ENCODE data around the gene KRT17. TPM values are rescaled to one million over a fixed set of nuclear protein-coding genes. Genes with fewer than 3 reads are reported as not detected.

KRT17 gene
- total and polyA plus RNA-seq, 2 donors (not counting 1 experiment from before 2014, with no cell fraction given): 0.50 to 0.89 TPM

DNA sequence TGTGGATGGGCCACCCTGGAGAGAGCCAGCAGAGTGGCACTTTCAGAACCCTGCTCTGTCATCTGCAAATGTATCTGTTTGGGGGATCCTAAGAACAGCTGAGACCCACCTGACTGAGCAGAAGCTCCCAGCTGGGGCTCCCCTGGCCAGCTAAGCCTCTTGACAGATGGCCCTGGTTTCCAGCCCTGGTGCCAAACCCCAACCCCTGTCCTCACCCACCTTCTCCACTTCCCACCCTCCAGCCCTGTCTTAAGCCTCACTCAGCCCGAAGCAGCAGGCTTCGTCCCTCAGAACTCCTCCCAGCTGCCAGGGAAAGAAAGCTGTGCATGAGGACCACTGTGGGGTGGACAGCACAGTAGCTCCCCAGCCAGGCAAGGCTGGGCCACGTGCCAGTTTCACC is 49.0 kb downstream of the KRT17 start:
- Histone ChIP-seq H3K27me3 (ENCODE audit: control insufficient read depth, insufficient read depth, low read length) (peaks cover 7% of the 10 kb centered on the region), H3K4me3 (replicated peaks in 1 of 4; ENCODE audit: control extremely low read depth in 1 of 4, insufficient read depth in 1 of 4, low read depth in 3 of 4, low read length in 4 of 4) (no peak overlapping the region), H3K27ac (ENCODE audit: insufficient read depth, low read length) (no peak overlapping the region), H3K9me3 (ENCODE audit: control insufficient read depth, insufficient read depth, low read depth, low read length) (no peaks in the 10 kb centered on the region), H3K79me2 (ENCODE audit: control insufficient read depth, insufficient read depth, low read length) (no peaks in the 10 kb centered on the region), H4K20me1 (ENCODE audit: control insufficient read depth, extremely low read depth, insufficient read depth, low read length) (no peaks in the 10 kb centered on the region), H3K9ac (ENCODE audit: insufficient read depth, low read length) (no peak overlapping the region), H3K4me1 (ENCODE audit: control insufficient read depth, extremely low read depth, insufficient read depth, low read length) (no peaks in the 10 kb centered on the region), H3K4me2 (ENCODE audit: extremely low read depth, insufficient read depth, low read length) (no peak overlapping the region), H3K36me3 (ENCODE audit: control insufficient read depth, insufficient read depth, low read length) (no peaks in the 10 kb centered on the region), H2AFZ (ENCODE audit: low read length) (no peak overlapping the region)
- no peak for DNase-seq (ENCODE audit: low read depth in 2 of 2)
- TF ChIP-seq, protein P1, sequence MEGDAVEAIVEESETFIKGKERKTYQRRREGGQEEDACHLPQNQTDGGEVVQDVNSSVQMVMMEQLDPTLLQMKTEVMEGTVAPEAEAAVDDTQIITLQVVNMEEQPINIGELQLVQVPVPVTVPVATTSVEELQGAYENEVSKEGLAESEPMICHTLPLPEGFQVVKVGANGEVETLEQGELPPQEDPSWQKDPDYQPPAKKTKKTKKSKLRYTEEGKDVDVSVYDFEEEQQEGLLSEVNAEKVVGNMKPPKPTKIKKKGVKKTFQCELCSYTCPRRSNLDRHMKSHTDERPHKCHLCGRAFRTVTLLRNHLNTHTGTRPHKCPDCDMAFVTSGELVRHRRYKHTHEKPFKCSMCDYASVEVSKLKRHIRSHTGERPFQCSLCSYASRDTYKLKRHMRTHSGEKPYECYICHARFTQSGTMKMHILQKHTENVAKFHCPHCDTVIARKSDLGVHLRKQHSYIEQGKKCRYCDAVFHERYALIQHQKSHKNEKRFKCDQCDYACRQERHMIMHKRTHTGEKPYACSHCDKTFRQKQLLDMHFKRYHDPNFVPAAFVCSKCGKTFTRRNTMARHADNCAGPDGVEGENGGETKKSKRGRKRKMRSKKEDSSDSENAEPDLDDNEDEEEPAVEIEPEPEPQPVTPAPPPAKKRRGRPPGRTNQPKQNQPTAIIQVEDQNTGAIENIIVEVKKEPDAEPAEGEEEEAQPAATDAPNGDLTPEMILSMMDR (conservative IDR thresholded peaks at IDR 0.05 in 1 of 2, IDR thresholded peaks at IDR 0.05 in 1 of 2; ENCODE audit: low read depth in 1 of 2, low read length in 2 of 2): no peak
- TF ChIP-seq EZH2 (IDR thresholded peaks at IDR 0.05; ENCODE audit: low read length, missing control alignments): no peak

DNA sequence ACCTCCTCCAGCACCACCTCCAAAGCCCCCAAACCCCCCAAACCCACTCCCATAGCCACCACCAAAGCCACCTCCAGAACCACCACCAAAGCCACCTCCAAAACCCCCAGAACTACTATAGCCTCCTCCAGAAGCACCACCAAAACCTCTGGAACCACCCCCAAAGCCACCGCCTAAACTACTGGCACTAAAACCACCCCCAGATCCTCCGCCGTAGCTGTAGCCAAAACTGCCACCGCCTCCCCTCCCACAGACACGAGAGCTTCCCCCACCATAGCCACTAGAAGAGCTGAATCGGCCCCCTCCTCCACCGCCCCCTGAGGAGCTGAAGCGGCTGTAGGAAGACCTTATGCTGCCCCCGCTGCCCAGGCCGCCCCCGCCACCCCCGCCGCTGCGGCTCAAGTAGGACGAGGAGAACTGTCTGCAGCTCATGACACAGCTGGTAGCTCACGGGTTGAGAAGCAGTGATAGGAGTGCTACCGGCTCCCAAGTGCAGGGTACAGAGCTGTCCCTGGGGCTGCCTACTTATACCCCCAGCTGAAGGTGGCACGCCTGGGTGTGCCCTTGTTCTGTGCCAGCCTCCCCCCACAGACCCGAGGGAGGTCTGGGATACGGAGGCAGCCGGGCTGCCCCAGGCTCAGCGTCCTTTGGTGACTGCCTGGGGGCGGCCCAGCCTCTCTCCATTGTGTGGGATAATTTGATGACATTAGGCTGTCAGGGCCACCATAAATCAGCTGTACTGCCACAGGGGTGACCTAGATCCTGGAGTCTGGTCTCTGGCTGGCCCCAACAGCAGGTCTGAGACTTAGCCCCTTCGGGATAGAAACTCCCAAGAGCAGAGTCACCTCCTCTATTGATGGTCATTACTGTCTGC is 52.6 kb downstream of the KRT17 start, which contains the start of gene KRT9:
KRT9 (minus strand) TSS at position 499 of the 874 bp plus-strand sequence; CDS start at position 432, 67 bp downstream.
- no peak within 1 kb of the TSS for H3K4me3 ChIP-seq (replicated peaks in 1 of 4; ENCODE audit: control extremely low read depth in 1 of 4, insufficient read depth in 1 of 4, low read depth in 3 of 4, low read length in 4 of 4)
- H3K4me1 ChIP-seq (ENCODE audit: control insufficient read depth, extremely low read depth, insufficient read depth, low read length): no peaks in the 10 kb centered on the region
- TF ChIP-seq EZH2 (IDR thresholded peaks at IDR 0.05; ENCODE audit: low read length, missing control alignments): no peak
- TF ChIP-seq, protein P1 (conservative IDR thresholded peaks at IDR 0.05 in 1 of 2, IDR thresholded peaks at IDR 0.05 in 1 of 2; ENCODE audit: low read depth in 1 of 2, low read length in 2 of 2): no peak
- no peaks in the 10 kb centered on the region for H4K20me1 ChIP-seq (ENCODE audit: control insufficient read depth, extremely low read depth, insufficient read depth, low read length)
- H3K36me3 ChIP-seq (ENCODE audit: control insufficient read depth, insufficient read depth, low read length): no peaks in the 10 kb centered on the region
- no peak within 1 kb of the TSS for H3K9ac ChIP-seq (ENCODE audit: insufficient read depth, low read length)
- peaks cover 10% of the 10 kb centered on the region for H3K27me3 ChIP-seq (ENCODE audit: control insufficient read depth, insufficient read depth, low read length)
- H3K27ac ChIP-seq (ENCODE audit: insufficient read depth, low read length): no peak within 1 kb of the TSS
- H3K79me2 ChIP-seq (ENCODE audit: control insufficient read depth, insufficient read depth, low read length): no peaks in the 10 kb centered on the region
- no peak within 1 kb of the TSS for H2AFZ ChIP-seq (ENCODE audit: low read length)
- DNase-seq (ENCODE audit: low read depth in 2 of 2): no peak
- H3K9me3 ChIP-seq (ENCODE audit: control insufficient read depth, insufficient read depth, low read depth, low read length): no peaks in the 10 kb centered on the region
- H3K4me2 ChIP-seq (ENCODE audit: extremely low read depth, insufficient read depth, low read length): no peak within 1 kb of the TSS

Other genes starting within 250 kb of the KRT17 start
- under 0.01 TPM in 1 of 2 replicates, not detected in the other for gene KRT34, start 242.3 kb downstream of the KRT17 start, total RNA-seq
- 0.45 and 1.00 TPM in 2 replicates for gene KRT34, start 242.3 kb downstream of the KRT17 start, polyA plus RNA-seq
- not detected in 2 replicates for gene KRT31, start 227.0 kb downstream of the KRT17 start, total RNA-seq
- not detected in 2 replicates for gene KRT31, start 227.0 kb downstream of the KRT17 start, polyA plus RNA-seq
- not detected in 2 replicates for gene KRT37, start 200.0 kb downstream of the KRT17 start, total RNA-seq
- not detected in 2 replicates for gene KRT37, start 200.0 kb downstream of the KRT17 start, polyA plus RNA-seq
- gene KRT38, start 183.6 kb downstream of the KRT17 start, total RNA-seq: under 0.01 TPM in 1 of 2 replicates, not detected in the other
- gene KRT38, start 183.6 kb downstream of the KRT17 start, polyA plus RNA-seq: 0.02 and 0.07 TPM in 2 replicates
- under 0.01 TPM in 2 replicates for gene KRT32, start 157.2 kb downstream of the KRT17 start, total RNA-seq
- gene KRT32, start 157.2 kb downstream of the KRT17 start, polyA plus RNA-seq: 0.03 and 0.09 TPM in 2 replicates
- gene KRT35, start 143.4 kb downstream of the KRT17 start, total RNA-seq: not detected in 2 replicates
- gene KRT35, start 143.4 kb downstream of the KRT17 start, polyA plus RNA-seq: not detected in 2 replicates
- not detected in 2 replicates for gene KRT36, start 134.7 kb downstream of the KRT17 start, total RNA-seq
- gene KRT36, start 134.7 kb downstream of the KRT17 start, polyA plus RNA-seq: 0.03 TPM in 2 replicates
- gene KRT13, start 119.0 kb downstream of the KRT17 start, total RNA-seq: not detected in 2 replicates
- gene KRT13, start 119.0 kb downstream of the KRT17 start, polyA plus RNA-seq: 0.03 TPM in 1 of 2 replicates, not detected in the other
- 0.17 TPM in 1 of 2 replicates, not detected in the other for gene KRT15, start 105.7 kb downstream of the KRT17 start, total RNA-seq
- gene KRT15, start 105.7 kb downstream of the KRT17 start, polyA plus RNA-seq: 0.47 and 1.8 TPM in 2 replicates
- gene KRT19, start 96.3 kb downstream of the KRT17 start, total RNA-seq: 11.6 and 22.3 TPM in 2 replicates
- gene KRT19, start 96.3 kb downstream of the KRT17 start, polyA plus RNA-seq: 8.1 and 32.6 TPM in 2 replicates
- not detected in 2 replicates for gene KRT9, start 52.5 kb downstream of the KRT17 start, total RNA-seq
- not detected in 2 replicates for gene KRT9, start 52.5 kb downstream of the KRT17 start, polyA plus RNA-seq
- not detected in 2 replicates for gene KRT14, start 37.7 kb downstream of the KRT17 start, total RNA-seq
- gene KRT14, start 37.7 kb downstream of the KRT17 start, polyA plus RNA-seq: 0.62 and 0.94 TPM in 2 replicates
- gene KRT16, start 11.8 kb downstream of the KRT17 start, total RNA-seq: not detected in 2 replicates
- gene KRT16, start 11.8 kb downstream of the KRT17 start, polyA plus RNA-seq: 0.05 and 0.09 TPM in 2 replicates
- gene EIF1, start 64.3 kb upstream of the KRT17 start, total RNA-seq: 112 and 145 TPM in 2 replicates
- gene EIF1, start 64.3 kb upstream of the KRT17 start, polyA plus RNA-seq: 225 and 256 TPM in 2 replicates
- not detected in 2 replicates for gene GAST, start 87.8 kb upstream of the KRT17 start, total RNA-seq
- gene GAST, start 87.8 kb upstream of the KRT17 start, polyA plus RNA-seq: not detected in 2 replicates
- gene HAP1, start 110.1 kb upstream of the KRT17 start, total RNA-seq: 0.17 and 0.26 TPM in 2 replicates
- gene HAP1, start 110.1 kb upstream of the KRT17 start, polyA plus RNA-seq: 0.01 and 0.02 TPM in 2 replicates
- 6.4 and 13.2 TPM in 2 replicates for gene JUP, start 162.1 kb upstream of the KRT17 start, total RNA-seq
- gene JUP, start 162.1 kb upstream of the KRT17 start, polyA plus RNA-seq: 3.2 and 12.6 TPM in 2 replicates
- 36.8 and 42.1 TPM in 2 replicates for gene P3H4, start 187.4 kb upstream of the KRT17 start, total RNA-seq
- 29.1 and 37.0 TPM in 2 replicates for gene P3H4, start 187.4 kb upstream of the KRT17 start, polyA plus RNA-seq
- gene FKBP10, start 188.4 kb upstream of the KRT17 start, total RNA-seq: 182 and 211 TPM in 2 replicates
- 242 and 262 TPM in 2 replicates for gene FKBP10, start 188.4 kb upstream of the KRT17 start, polyA plus RNA-seq
- gene NT5C3B, start 211.7 kb upstream of the KRT17 start, total RNA-seq: 61.9 and 88.1 TPM in 2 replicates
- gene NT5C3B, start 211.7 kb upstream of the KRT17 start, polyA plus RNA-seq: 83.5 and 101 TPM in 2 replicates
- gene KLHL10, start 213.2 kb upstream of the KRT17 start, total RNA-seq: 0.26 and 0.33 TPM in 2 replicates
- 0.20 and 0.33 TPM in 2 replicates for gene KLHL10, start 213.2 kb upstream of the KRT17 start, polyA plus RNA-seq
- gene KLHL11, start 240.8 kb upstream of the KRT17 start, total RNA-seq: 24.4 and 28.2 TPM in 2 replicates
- gene KLHL11, start 240.8 kb upstream of the KRT17 start, polyA plus RNA-seq: 8.1 and 8.7 TPM in 2 replicates